Measurements from ENCODE around the gene MYO3A. TPM values are rescaled to one million over a fixed set of nuclear protein-coding genes. Genes with fewer than 3 reads are reported as not detected.

Gene MYO3A
- polyA plus RNA-seq, 1 donor (not counting 4 experiments of a cell fraction or from before 2014, with no cell fraction given), result not detected

DNA sequence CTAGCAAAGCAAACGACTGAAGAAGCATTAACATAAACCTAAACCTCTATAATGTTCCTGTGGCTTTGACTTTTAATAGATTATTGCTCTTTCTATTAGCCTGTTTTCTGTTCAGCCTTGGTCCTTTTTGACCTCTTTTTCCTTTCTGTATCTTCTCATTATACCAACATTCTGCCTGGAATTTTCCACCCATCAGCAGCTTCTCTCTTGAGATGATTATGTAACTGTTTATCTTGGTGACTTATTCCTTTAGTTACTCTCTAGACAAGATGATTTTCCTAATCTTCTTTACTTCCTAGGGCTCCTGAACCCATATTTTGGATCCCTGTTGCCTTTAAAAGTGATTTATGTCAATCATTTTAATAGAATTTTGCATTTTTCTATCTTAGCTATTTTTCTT lies 81.1 kb downstream of the MYO3A start:
- Histone ChIP-seq H3K4me2 (ENCODE audit: control insufficient read depth, extremely low read depth, insufficient read depth, low read depth, low read length) (no peak overlapping the region), H3K27ac (ENCODE audit: control insufficient read depth, insufficient read depth, low read length) (no peak overlapping the region), H3K9ac (ENCODE audit: control insufficient read depth, extremely low read depth, insufficient read depth, low read length) (no peak overlapping the region), H3K9me1 (ENCODE audit: control insufficient read depth, extremely low read depth, insufficient read depth, low read length) (no peaks in the 10 kb centered on the region), H3K4me3 (ENCODE audit: control insufficient read depth in 2 of 3, extremely low read depth in 1 of 3, insufficient read depth in 2 of 3, low read depth in 1 of 3, low read length in 3 of 3) (no peak overlapping the region), H3K36me3 (ENCODE audit: control insufficient read depth in 2 of 2, extremely low read depth in 1 of 2, insufficient read depth in 2 of 2, low read length in 2 of 2) (no peaks in the 10 kb centered on the region), H2AFZ (ENCODE audit: control insufficient read depth, low read length) (no peak overlapping the region), H3K9me3 (ENCODE audit: control insufficient read depth, low read depth, low read length) (no peaks in the 10 kb centered on the region), H3K79me2 (ENCODE audit: control insufficient read depth, insufficient read depth, low read length) (no peaks in the 10 kb centered on the region), H3K27me3 (ENCODE audit: control insufficient read depth, extremely low read depth, insufficient read depth, low read length) (no peaks in the 10 kb centered on the region), H4K20me1 (ENCODE audit: control insufficient read depth, extremely low read depth, insufficient read depth, low read length) (no peaks in the 10 kb centered on the region), H3K4me1 (ENCODE audit: control insufficient read depth, extremely low read depth, insufficient read depth, low read length) (no peaks in the 10 kb centered on the region)
- FAIRE-seq (no peak), DNase-seq (ENCODE audit: low read depth, low spot score) (no peak)
- dilution Hi-C loops (cut with MboI; ENCODE audit: extremely low pct_ligation_motif_present, low sequenced_read_pairs), result no loop called here
- no peak for TF ChIP-seq EZH2 (IDR thresholded peaks at IDR 0.05; ENCODE audit: low read length)
- TF ChIP-seq, protein P1, sequence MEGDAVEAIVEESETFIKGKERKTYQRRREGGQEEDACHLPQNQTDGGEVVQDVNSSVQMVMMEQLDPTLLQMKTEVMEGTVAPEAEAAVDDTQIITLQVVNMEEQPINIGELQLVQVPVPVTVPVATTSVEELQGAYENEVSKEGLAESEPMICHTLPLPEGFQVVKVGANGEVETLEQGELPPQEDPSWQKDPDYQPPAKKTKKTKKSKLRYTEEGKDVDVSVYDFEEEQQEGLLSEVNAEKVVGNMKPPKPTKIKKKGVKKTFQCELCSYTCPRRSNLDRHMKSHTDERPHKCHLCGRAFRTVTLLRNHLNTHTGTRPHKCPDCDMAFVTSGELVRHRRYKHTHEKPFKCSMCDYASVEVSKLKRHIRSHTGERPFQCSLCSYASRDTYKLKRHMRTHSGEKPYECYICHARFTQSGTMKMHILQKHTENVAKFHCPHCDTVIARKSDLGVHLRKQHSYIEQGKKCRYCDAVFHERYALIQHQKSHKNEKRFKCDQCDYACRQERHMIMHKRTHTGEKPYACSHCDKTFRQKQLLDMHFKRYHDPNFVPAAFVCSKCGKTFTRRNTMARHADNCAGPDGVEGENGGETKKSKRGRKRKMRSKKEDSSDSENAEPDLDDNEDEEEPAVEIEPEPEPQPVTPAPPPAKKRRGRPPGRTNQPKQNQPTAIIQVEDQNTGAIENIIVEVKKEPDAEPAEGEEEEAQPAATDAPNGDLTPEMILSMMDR (optimal IDR thresholded peaks at IDR 0.05 in 1 of 3, IDR thresholded peaks at IDR 0.05 in 1 of 3, conservative IDR thresholded peaks at IDR 0.05 in 1 of 3; ENCODE audit: extremely low read depth in 1 of 3, insufficient read depth in 2 of 3, low read length in 3 of 3), result no peak

DNA sequence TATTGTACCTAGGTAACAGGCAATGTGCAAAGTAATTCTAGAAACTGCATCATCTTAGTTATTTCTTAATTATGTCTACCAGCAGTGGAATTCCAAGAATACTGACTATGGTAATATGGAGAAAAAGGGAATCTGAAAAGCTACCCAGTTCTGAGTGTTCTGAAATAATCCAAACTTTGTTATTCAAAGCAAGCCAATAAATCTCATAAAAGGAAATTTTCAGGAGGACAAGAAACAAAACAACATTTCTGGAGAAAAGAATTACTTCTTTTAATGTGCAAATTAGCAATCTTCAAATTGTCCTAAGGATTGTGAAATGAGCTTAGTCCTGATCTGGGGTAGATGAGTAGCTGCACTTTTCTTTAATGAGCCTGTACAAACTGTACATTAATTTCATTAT lies 88.8 kb downstream of the MYO3A start:
- Histone ChIP-seq H3K4me1 (ENCODE audit: control insufficient read depth, extremely low read depth, insufficient read depth, low read length) (no peaks in the 10 kb centered on the region), H3K9ac (ENCODE audit: control insufficient read depth, extremely low read depth, insufficient read depth, low read length) (no peak overlapping the region), H3K9me3 (ENCODE audit: control insufficient read depth, low read depth, low read length) (no peaks in the 10 kb centered on the region), H3K4me2 (ENCODE audit: control insufficient read depth, extremely low read depth, insufficient read depth, low read depth, low read length) (no peak overlapping the region), H4K20me1 (ENCODE audit: control insufficient read depth, extremely low read depth, insufficient read depth, low read length) (no peaks in the 10 kb centered on the region), H3K79me2 (ENCODE audit: control insufficient read depth, insufficient read depth, low read length) (no peaks in the 10 kb centered on the region), H3K4me3 (ENCODE audit: control insufficient read depth in 2 of 3, extremely low read depth in 1 of 3, insufficient read depth in 2 of 3, low read depth in 1 of 3, low read length in 3 of 3) (no peak overlapping the region), H3K36me3 (ENCODE audit: control insufficient read depth in 2 of 2, extremely low read depth in 1 of 2, insufficient read depth in 2 of 2, low read length in 2 of 2) (no peaks in the 10 kb centered on the region), H3K27ac (ENCODE audit: control insufficient read depth, insufficient read depth, low read length) (no peak overlapping the region), H2AFZ (ENCODE audit: control insufficient read depth, low read length) (no peak overlapping the region), H3K9me1 (ENCODE audit: control insufficient read depth, extremely low read depth, insufficient read depth, low read length) (no peaks in the 10 kb centered on the region), H3K27me3 (ENCODE audit: control insufficient read depth, extremely low read depth, insufficient read depth, low read length) (no peaks in the 10 kb centered on the region)
- dilution Hi-C loops (cut with MboI; ENCODE audit: extremely low pct_ligation_motif_present, low sequenced_read_pairs), result no loop called here
- no peak for FAIRE-seq
- DNase-seq (ENCODE audit: low read depth, low spot score), result no peak
- TF ChIP-seq, protein P1 (optimal IDR thresholded peaks at IDR 0.05 in 1 of 3, IDR thresholded peaks at IDR 0.05 in 1 of 3, conservative IDR thresholded peaks at IDR 0.05 in 1 of 3; ENCODE audit: extremely low read depth in 1 of 3, insufficient read depth in 2 of 3, low read length in 3 of 3), result no peak
- TF ChIP-seq EZH2 (IDR thresholded peaks at IDR 0.05; ENCODE audit: low read length), result no peak
